Duodenal mucosa (tissue), 2 donors: ENCODE results near the gene TECR.
"Not testable (repeated sequence)": the region's sequence is repeated elsewhere in the genome, so short reads cannot be mapped to it uniquely, and the experiment has no call there.

ENCODE experiments used
- H3K27ac ChIP-seq: one replicate; pipeline ENCODE4 v1.7.0; 2013; ENCODE audit warnings: low read depth, low read length
- H3K27me3 ChIP-seq, 2 donors: one replicate each; pipeline ENCODE4 v1.7.0; 2013; ENCODE audit warnings: low read length in 2 of 2, control low read depth in 1 of 2; ENCODE audit not compliant: insufficient read depth in 2 of 2, control insufficient read depth in 1 of 2
- H3K36me3 ChIP-seq, 2 donors: one replicate each; pipeline ENCODE4 v1.7.0; 2013; ENCODE audit warnings: low read length in 2 of 2, control low read depth in 1 of 2; ENCODE audit not compliant: insufficient read depth in 2 of 2, control insufficient read depth in 1 of 2
- H3K4me1 ChIP-seq, 2 donors: one replicate each; pipeline ENCODE4 v1.7.0; 2013; ENCODE audit warnings: low read length in 2 of 2, control low read depth in 1 of 2; ENCODE audit not compliant: insufficient read depth in 2 of 2, control insufficient read depth in 1 of 2
- H3K4me3 ChIP-seq, 2 donors: one replicate each; pipeline ENCODE4 v1.7.0; 2013; ENCODE audit warnings: low read length in 2 of 2, low read depth in 1 of 2
- H3K9ac ChIP-seq, 2 donors: one replicate each; pipeline ENCODE4 v1.7.0; 2013; ENCODE audit warnings: low read length in 2 of 2, low read depth in 1 of 2
- H3K9me3 ChIP-seq, 2 donors: one replicate each; pipeline ENCODE4 v1.7.0; 2013; ENCODE audit warnings: low read length in 2 of 2, control low read depth in 1 of 2; ENCODE audit not compliant: control insufficient read depth in 1 of 2

TECR gene

DNA sequence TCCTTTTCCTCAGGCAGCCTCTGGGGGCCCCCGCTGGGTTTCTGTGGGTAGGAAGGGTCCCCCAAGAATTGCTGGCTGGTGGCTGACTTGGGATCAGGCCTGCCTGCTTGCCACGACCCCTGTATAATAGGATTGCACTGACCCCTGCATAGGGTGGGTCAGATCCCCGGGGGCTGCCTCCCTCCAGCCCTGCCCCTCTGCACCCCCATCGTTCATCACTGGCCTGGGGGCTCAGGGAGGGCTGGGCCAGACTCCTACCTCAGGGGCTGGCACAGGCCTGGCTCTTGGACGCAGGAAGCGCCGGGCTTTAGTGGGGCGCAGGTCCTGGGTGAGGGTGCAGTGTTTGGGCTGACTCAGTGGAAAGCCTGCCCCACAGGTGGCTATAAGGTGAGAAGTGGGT, 31.9 kb downstream of the TECR start:
- Histone ChIP-seq H3K4me3 (no peak overlapping the region), H3K27me3 (no peaks in the 10 kb centered on the region), H3K4me1 (peaks cover 3 to 6% of the 10 kb centered on the region in 2 donors), H3K36me3 (peaks cover 4 to 23% of the 10 kb centered on the region in 2 donors), H3K9ac (no peak overlapping the region), H3K9me3 (no peaks in the 10 kb centered on the region), H3K27ac (no peak overlapping the region)

DNA sequence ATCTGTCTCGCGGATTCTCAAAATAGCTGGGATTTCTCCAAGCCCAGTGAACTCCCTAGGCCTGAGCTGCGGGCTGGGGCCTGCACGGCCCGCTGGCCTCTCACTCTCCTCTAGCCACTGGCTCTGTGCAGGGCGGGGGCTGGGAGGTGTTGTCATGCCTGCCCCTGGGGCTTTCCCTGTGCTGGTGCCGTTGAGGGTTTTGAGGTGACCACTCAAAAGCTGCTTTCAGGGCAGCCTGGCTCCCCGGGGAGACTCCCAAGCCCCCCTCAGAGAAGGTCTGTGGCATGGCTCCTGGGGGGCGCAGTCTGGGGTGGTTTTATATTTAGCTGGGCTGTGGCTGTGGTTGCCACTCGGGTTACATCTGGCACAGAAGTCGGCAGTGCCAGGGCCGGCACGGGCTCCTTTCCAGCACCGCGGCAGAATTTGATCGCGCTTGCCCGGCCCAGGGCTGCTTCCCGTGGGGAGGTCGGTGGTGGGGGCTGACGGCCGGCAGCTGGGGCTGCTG, 32.5 kb downstream of the TECR start:
- Histone ChIP-seq H3K27ac (no peak overlapping the region), H3K4me1 (no peaks in the 10 kb centered on the region), H3K9ac (no peak overlapping the region), H3K36me3 (peaks cover 4 to 27% of the 10 kb centered on the region in 2 donors), H3K4me3 (no peak overlapping the region), H3K27me3 (no peaks in the 10 kb centered on the region), H3K9me3 (no peaks in the 10 kb centered on the region)

DNA sequence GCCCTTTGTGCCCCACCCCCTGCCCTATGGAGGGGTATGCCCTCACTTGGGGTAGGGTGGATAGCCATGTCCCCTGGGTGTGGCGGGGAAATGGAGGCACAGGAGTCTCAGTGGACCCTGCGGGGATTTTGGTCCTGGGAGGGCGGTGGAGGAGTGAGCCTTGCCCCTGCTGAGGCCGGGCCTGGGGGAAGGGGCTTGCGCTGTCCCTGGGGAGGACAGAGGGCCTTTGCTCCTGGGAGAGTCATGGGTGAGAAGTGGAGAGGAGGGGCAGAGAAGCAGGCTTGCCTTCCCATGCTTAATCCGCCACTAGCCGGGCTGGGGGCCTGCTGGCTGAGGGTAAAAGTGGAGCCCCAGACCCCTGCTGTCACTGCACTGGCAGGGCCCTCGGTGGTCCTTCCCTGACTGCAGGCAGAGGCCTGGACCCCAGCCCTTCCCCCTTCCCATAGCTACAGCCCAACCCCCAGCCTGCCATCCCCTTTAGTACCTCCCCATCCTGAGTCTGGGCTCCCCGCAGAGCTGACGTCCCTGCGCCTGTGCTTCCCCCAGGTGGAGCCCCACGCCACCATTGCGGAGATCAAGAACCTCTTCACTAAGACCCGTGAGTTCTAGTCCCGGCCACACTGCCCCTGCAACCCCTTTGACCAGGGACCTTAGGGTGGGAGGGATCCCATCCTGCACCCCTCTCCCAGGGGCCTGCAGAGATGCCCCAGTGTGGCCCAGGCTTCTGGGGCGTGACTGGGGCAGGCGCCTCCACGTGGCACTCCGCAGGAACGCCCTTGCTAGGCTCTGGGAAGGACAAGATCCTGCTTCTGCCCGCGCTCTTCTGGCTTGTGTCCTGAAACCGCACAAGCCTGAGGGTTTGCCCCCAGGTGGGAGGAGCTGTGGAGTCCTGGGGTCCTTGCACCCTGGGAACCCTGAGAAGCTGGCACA, 33.5 kb downstream of the TECR start:
- no peaks in the 10 kb centered on the region for H3K27me3 ChIP-seq
- H3K9me3 ChIP-seq, result no peaks in the 10 kb centered on the region
- no peak overlapping the region for H3K4me3 ChIP-seq
- no peaks in the 10 kb centered on the region for H3K4me1 ChIP-seq
- H3K9ac ChIP-seq, result no peak overlapping the region
- H3K36me3 ChIP-seq, result peaks cover 8 to 35% of the 10 kb centered on the region in 2 donors
- H3K27ac ChIP-seq, result no peak overlapping the region

DNA sequence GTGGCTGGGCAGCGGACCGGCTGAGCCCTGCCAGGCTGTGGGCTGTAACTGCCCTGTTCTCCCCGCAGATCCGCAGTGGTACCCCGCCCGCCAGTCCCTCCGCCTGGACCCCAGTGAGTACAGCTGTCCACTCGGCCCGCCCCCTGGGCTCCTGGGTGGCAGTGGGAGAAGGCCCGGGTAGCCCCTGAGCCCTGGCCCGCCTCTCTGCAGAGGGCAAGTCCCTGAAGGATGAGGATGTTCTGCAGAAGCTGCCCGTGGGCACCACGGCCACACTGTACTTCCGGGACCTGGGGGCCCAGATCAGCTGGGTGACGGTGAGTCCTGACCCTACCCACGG, 34.2 kb downstream of the TECR start:
- H3K4me1 ChIP-seq, result peaks cover 0 to 4% of the 10 kb centered on the region in 2 donors
- H3K27ac ChIP-seq, result no peak overlapping the region
- no peaks in the 10 kb centered on the region for H3K27me3 ChIP-seq
- no peak overlapping the region for H3K9ac ChIP-seq
- peaks cover 8 to 39% of the 10 kb centered on the region in 2 donors for H3K36me3 ChIP-seq
- H3K9me3 ChIP-seq, result no peaks in the 10 kb centered on the region
- no peak overlapping the region for H3K4me3 ChIP-seq

DNA sequence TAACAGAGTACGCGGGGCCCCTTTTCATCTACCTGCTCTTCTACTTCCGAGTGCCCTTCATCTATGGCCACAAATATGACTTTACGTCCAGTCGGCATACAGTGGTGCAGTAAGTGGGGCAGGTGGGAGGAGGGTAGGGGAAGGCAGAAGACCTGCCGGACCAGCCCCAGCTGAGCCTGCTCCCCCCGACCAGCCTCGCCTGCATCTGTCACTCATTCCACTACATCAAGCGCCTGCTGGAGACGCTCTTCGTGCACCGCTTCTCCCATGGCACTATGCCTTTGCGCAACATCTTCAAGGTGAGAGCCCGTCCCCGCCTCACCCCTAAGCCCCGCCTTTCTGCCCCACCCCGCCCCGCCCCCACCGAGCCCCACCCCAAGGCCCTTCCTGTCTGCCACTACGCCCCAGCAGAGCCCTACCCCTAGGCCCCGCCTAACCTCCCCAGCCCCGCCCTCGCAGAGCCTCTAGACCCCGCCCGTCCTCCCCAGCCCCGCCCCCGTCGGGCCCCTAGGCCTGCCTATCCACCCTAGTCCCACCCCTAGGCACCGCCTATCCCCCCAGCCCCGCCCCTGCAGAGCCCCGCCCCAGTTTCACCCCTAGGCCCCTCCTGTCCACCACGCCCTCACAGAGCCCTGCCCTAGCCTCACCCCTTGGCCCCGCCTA, 34.7 kb downstream of the TECR start:
- Histone ChIP-seq H3K9ac (no peak overlapping the region), H3K4me3 (no peak overlapping the region), H3K4me1 (peaks cover 0 to 4% of the 10 kb centered on the region in 2 donors), H3K27ac (no peak overlapping the region), H3K27me3 (no peaks in the 10 kb centered on the region), H3K36me3 (peaks cover 8 to 39% of the 10 kb centered on the region in 2 donors), H3K9me3 (no peaks in the 10 kb centered on the region)

DNA sequence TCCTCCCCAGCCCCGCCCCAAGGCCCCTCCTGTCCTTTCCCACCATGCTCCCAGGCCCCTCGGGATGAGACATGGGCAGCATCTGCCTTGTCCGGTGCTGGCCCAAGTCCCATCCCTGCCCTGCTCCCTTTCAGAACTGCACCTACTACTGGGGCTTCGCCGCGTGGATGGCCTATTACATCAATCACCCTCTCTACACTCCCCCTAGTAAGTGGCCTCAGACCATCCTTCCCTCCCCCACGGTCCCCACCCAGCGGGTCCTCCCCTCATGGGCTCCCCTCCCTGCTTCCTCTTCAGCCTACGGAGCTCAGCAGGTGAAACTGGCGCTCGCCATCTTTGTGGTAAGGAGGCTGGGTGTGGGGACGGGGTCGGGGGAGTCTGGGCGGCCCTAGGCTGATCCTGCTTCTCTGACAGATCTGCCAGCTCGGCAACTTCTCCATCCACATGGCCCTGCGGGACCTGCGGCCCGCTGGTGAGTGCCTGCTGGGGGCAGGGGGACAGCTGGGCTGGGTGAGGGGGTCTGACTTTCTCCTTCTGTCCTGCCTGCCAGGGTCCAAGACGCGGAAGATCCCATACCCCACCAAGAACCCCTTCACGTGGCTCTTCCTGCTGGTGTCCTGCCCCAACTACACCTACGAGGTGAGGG, 35.4 kb downstream of the TECR start:
- peaks cover 8 to 42% of the 10 kb centered on the region in 2 donors for H3K36me3 ChIP-seq
- H3K4me3 ChIP-seq, H3K9me3 ChIP-seq, H3K27me3 ChIP-seq, H3K27ac ChIP-seq, H3K9ac ChIP-seq, H3K4me1 ChIP-seq: not testable (repeated sequence)

DNA sequence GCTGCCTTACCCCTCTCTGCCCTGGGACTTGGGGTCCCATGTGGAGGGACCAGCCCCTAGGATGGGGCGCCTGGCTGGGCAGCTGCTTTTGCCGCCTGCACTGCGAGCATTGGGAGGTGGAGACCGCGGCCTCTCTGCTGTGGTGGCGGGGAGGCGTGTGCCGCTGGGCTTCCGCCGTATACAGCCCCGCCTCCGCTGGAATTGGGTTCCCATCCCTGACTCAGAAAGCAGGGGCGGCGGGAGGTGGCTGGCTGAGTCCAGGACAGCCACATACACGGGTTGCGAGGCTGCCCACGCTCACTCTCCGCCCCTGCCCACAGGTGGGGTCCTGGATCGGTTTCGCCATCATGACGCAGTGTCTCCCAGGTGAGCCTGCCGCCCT, 35.9 kb downstream of the TECR start:
- Histone ChIP-seq H3K4me1 (peaks cover 4% of the 10 kb centered on the region in 2 donors), H3K4me3 (no peak overlapping the region), H3K9me3 (no peaks in the 10 kb centered on the region), H3K27me3 (no peaks in the 10 kb centered on the region), H3K9ac (no peak overlapping the region), H3K36me3 (peaks cover 8 to 42% of the 10 kb centered on the region in 2 donors), H3K27ac (no peak overlapping the region)

DNA sequence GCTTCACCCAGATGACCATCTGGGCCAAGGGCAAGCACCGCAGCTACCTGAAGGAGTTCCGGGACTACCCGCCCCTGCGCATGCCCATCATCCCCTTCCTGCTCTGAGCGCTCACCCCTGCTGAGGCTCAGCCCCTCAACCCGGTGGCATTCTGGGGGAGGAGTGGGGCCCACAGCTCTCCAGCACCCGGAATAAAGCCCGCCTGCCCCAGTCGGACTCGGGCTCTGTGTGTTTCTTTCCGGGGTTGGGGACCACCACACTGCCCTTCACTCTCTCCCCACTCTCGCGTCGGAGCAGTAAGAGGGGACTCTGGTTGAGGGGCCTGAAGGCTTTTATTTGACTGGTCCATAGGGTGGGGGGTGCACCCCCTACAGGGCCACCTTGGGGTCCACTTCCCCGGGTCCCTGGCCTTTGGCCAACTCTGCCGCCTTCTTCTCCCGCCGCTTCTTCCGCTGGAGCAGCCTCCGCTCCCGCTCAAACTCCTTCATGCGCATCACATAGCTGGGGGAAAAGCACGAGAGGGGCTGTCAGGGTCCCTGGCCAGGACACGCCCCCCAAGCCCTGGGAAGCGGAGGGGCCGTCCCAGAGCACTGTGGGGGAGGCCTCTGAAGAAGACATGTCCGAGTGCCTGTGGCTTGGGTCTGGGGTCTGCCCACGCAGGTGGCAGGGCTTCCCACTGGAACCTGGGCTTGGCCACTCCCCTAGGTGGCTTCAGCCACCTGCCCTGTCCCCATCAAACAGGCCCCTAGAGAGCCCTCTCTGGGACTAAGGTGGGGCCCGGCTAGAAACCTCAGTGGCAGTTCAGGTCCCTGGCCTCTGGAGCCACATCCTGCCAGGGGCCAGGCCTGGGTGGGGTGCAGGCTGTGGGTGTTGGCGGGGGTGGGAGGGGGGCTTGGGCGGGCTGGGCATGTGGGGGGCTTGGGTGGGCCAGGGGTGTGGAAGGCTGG, 36.6 kb downstream of the TECR start:
- H3K9ac ChIP-seq, result no peak overlapping the region
- peaks cover 10 to 11% of the 10 kb centered on the region in 2 donors for H3K4me1 ChIP-seq
- H3K9me3 ChIP-seq, result no peaks in the 10 kb centered on the region
- H3K27me3 ChIP-seq, result no peaks in the 10 kb centered on the region
- peaks cover 8 to 42% of the 10 kb centered on the region in 2 donors for H3K36me3 ChIP-seq
- no peak overlapping the region for H3K27ac ChIP-seq
- no peak overlapping the region for H3K4me3 ChIP-seq

DNA sequence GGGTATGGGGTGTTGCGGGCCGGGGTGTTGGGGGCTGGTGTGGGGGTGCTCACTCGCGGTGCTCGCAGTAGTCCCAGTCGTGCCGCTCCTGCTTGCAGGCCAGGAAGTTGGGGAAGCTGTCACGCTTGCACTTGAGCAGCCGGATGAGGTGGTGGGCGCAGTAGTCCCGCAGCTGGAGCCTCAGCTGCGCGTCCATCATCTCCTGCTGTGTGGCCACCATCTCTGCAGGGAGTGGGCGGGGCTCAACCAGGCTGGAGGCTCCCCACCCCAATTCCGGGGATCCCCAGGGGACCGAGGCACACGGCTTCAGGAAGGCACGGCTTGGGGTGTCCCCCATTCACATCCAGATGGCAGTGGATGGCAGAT, 37.3 kb downstream of the TECR start:
- Histone ChIP-seq H3K9ac (no peak overlapping the region), H3K27me3 (no peaks in the 10 kb centered on the region), H3K4me1 (peaks cover 13 to 16% of the 10 kb centered on the region in 2 donors), H3K4me3 (no peak overlapping the region), H3K27ac (no peak overlapping the region), H3K9me3 (no peaks in the 10 kb centered on the region), H3K36me3 (peaks cover 8 to 42% of the 10 kb centered on the region in 2 donors)
